Stimulated activated CD8-positive, alpha-beta memory T cell treated with anti-CD3 and anti-CD28 coated beads, Interleukin-4, amount 100 ng/mL, for 24 hours (primary cell): Measurements from ENCODE around the gene SYNE3.

Source experiments
- DNase-seq: peaks from one replicate; pipeline ENCODE4 v3.0.0-alpha.2; 2020; ENCODE audit warnings: low read depth

SYNE3 gene

GRCh38 chr14:95489214-95490137 lies 27.0 kb downstream of the SYNE3 start:
- no peak for DNase-seq

- DNase-seq = no peak
Measured at GRCh38 chr14:95488376-95489213, 27.9 kb downstream of the SYNE3 start.

GRCh38 chr14:95487669-95488084 lies 28.8 kb downstream of the SYNE3 start:
- no peak for DNase-seq

GRCh38 chr14:95486875-95487668 lies 29.4 kb downstream of the SYNE3 start:
- no peak for DNase-seq

- no peak for DNase-seq
Measured at GRCh38 chr14:95485222-95485819, 31.1 kb downstream of the SYNE3 start.

DNA sequence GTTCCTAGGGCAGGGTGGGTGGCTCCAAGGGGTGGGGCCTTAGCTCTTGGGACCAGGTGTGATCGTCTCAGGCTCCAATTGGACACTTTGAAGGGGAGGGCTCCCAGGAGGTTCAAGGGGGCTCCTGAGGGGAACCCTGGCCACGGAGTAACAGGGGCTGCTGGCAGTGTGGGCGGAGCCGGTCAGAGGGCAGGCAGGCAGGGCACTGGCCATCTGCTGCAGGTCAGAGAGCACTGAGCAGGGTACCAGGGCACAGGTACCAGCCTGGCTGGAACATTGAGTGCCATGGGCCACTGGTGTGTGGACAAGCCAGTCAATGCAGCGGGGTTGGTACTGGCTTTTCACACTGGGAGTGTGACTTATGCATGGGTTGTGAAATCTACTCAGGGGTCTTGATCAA lies 32.2 kb downstream of the SYNE3 start:
- no peak for DNase-seq

- DNase-seq = no peak
Measured at GRCh38 chr14:95483309-95484165, 32.9 kb downstream of the SYNE3 start.

GRCh38 chr14:95482627-95483308 lies 33.7 kb downstream of the SYNE3 start:
- DNase-seq = no peak

GRCh38 chr14:95481391-95482022 lies 34.9 kb downstream of the SYNE3 start:
- DNase-seq = no peak

- no peak for DNase-seq
Measured at GRCh38 chr14:95480887-95481226, 35.6 kb downstream of the SYNE3 start.

GRCh38 chr14:95480109-95480886 lies 36.2 kb downstream of the SYNE3 start:
- peak; percentile 16 for DNase-seq

DNA sequence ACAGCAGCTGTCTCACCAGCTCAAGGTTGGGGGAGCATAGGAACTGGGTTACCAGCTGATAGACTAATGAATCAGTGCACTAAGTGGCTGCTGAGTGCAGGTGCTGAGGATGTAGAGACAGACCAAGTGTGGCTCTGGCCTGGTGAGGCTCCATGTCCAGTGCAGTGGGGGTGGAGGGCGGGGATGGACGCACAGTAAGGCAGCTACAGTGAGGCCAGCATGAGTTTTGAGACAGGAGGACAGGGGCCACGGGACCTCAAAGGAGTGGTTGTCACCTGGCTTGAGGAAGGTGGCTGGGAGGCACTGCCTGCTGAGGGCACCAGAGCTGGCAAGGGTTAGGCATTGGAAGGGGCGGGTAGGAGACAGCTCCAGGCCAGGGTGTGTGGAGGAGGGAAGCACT lies 37.0 kb downstream of the SYNE3 start:
- DNase-seq = no peak

- DNase-seq = no peak
Measured at GRCh38 chr14:95478818-95479217, 37.6 kb downstream of the SYNE3 start.

- DNase-seq = no peak
Measured at GRCh38 chr14:95478309-95478708, 38.1 kb downstream of the SYNE3 start.

GRCh38 chr14:95477411-95478269 lies 38.8 kb downstream of the SYNE3 start:
- no peak for DNase-seq

DNA sequence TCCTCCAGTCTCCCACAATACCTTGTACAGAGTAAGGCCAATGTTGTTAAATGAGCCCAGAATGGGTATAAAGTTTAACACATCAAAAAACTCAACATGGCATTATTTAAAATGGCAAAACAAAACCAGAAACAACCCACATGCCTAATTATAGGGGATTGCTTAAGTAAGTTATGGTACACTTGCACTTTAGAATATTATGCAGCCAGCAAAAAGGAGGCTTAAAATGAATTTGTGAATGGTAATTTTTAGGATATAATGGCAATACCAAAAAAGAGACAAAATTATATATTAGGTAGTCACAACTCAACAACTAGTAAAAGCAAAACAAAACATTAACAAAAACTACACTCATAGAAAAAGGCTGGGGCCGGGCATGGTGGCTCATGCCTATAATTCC lies 39.7 kb downstream of the SYNE3 start:
- no peak for DNase-seq

DNA sequence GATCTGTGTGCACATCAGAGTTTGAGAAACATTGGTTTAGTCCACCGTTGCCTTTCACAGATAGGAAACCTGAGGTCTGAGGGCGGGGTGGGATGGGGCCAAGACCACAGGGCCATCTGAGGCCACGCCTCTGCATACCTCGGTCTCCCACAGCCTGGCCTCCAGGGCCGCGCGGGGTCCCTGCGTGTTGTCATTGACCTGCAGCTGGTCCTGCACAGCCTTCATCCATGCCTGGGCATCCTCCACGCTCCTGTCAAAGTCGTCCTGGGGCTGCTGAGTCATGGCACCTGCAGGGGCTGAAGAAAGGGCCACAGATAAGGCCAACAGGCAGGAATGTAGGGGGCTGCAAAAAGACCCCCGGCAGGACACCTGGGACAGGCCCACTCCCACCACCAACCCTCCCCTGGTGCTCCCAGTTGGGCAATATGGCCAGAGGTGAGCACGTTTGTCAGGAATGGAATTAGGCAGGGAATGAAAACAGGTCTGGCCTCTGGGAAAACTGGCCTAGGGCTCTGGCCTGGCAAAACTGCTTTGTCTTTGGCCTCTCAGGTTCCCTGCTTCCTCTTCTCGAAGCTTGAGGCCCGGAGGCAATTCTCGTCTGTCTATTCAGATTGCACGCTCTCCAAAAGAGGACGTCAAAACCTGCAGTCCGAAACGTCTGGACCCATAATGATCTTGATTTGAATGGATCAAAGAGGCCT lies 40.8 kb downstream of the SYNE3 start:
- no peak for DNase-seq
